GM23338 (cell line): Measurements from ENCODE around the gene FCHSD2. TPM values are rescaled to one million over a fixed set of nuclear protein-coding genes. Genes with fewer than 3 reads are reported as not detected.

ENCODE experiments used
- ATAC-seq: fragments of 200-7000 bp; cut with Tn5 transposase; 3 replicates; pipeline ENCODE4 v1.9.1; 2020
- DNase-seq: peaks from one replicate; pipeline ENCODE4 v3.0.0-alpha.2; 2015; ENCODE audit warnings: low spot score
- H2AFZ ChIP-seq: fragments of 200-600 bp; sonication (generic); 2 replicates; pipeline ENCODE4 v1.8.0; 2016; ENCODE audit warnings: antibody characterized with exemption, mild to moderate bottlenecking, moderate library complexity
- H3F3A ChIP-seq: fragments of 200-600 bp; sonication (generic); replicated peaks from 2 replicates; pipeline ENCODE4 v1.8.0; 2017; ENCODE audit warnings: antibody characterized with exemption, mixed run types, low read depth
- H3K27ac ChIP-seq: fragments of 200-600 bp; sonication (generic); 2 replicates; pipeline ENCODE4 v1.6.1; 2016; ENCODE audit warnings: low read depth
- H3K27me3 ChIP-seq: fragments of 200-600 bp; sonication (generic); 2 replicates; pipeline ENCODE4 v1.8.0; 2016; ENCODE audit warnings: mild to moderate bottlenecking, mixed run types, moderate library complexity; ENCODE audit not compliant: insufficient read depth
- H3K36me3 ChIP-seq: fragments of 200-600 bp; sonication (generic); 2 replicates; pipeline ENCODE4 v1.8.0; 2016; ENCODE audit warnings: mild to moderate bottlenecking; ENCODE audit not compliant: insufficient read depth
- H3K4me1 ChIP-seq: fragments of 200-600 bp; sonication (generic); 2 replicates; pipeline ENCODE4 v1.8.0; 2016; ENCODE audit warnings: mild to moderate bottlenecking, moderate library complexity; ENCODE audit not compliant: insufficient read depth
- H3K4me2 ChIP-seq: fragments of 200-600 bp; sonication (generic); 2 replicates; pipeline ENCODE4 v1.7.1; 2017; ENCODE audit warnings: mixed run types
- H3K4me3 ChIP-seq: fragments of 200-600 bp; sonication (generic); 2 replicates; pipeline ENCODE4 v1.6.1; 2016; ENCODE audit warnings: mixed run types
- H3K79me2 ChIP-seq: fragments of 200-600 bp; sonication (generic); replicated peaks from 2 replicates; pipeline ENCODE4 v1.8.0; 2017; ENCODE audit warnings: mild to moderate bottlenecking; ENCODE audit not compliant: insufficient read depth
- H3K9me2 ChIP-seq: fragments of 200-600 bp; sonication (generic); 2 replicates; pipeline ENCODE4 v1.8.0; 2017; ENCODE audit not compliant: insufficient read depth
- H4K20me1 ChIP-seq: fragments of 200-600 bp; sonication (generic); replicated peaks from 2 replicates; pipeline ENCODE4 v1.8.0; 2017; ENCODE audit warnings: mild to moderate bottlenecking; ENCODE audit not compliant: insufficient read depth
- H3K27ac Mint-ChIP-seq: 2 replicates; pipeline ENCODE4 v1.8.0; 2020; ENCODE audit warnings: inconsistent platforms, mild to moderate bottlenecking, moderate library complexity, mixed read lengths
- H3K27me3 Mint-ChIP-seq: 3 replicates; pipeline ENCODE4 v1.8.0; 2022; ENCODE audit warnings: low read depth, mild to moderate bottlenecking, moderate library complexity, mixed read lengths, inconsistent platforms; ENCODE audit not compliant: insufficient read depth, poor library complexity
- H3K36me3 Mint-ChIP-seq: 3 replicates; pipeline ENCODE4 v1.8.0; 2021; ENCODE audit warnings: low read depth, mild to moderate bottlenecking, inconsistent platforms, moderate library complexity, mixed read lengths
- H3K4me1 Mint-ChIP-seq: 3 replicates; pipeline ENCODE4 v1.8.0; 2020; ENCODE audit warnings: mild to moderate bottlenecking, inconsistent platforms, mixed read lengths
- H3K4me3 Mint-ChIP-seq: 3 replicates; pipeline ENCODE4 v1.8.0; 2021; ENCODE audit warnings: moderate library complexity, mild to moderate bottlenecking, inconsistent platforms, mixed read lengths
- H3K9me3 Mint-ChIP-seq: 3 replicates; pipeline ENCODE4 v1.8.0; 2020; ENCODE audit warnings: moderate library complexity, mild to moderate bottlenecking, inconsistent platforms, mixed read lengths
- CREB1 ChIP-seq: fragments of 250-450 bp; sonication (Bioruptor Pico); IDR thresholded peaks from 2 replicates; pipeline ENCODE4 v1.5.0; 2020; ENCODE audit warnings: low read depth, mild to moderate bottlenecking, moderate library complexity
- CTCF ChIP-seq, 2 experiments: fragments of 200-600 bp in 1 of 2; sonication (generic) in 1 of 2; conservative IDR thresholded peaks; 2 replicates each; pipeline versions ENCODE4 v1.5.1 to v1.6.1; 2016 to 2017; ENCODE audit warnings: antibody characterized with exemption in 2 of 2, low read depth in 2 of 2, mild to moderate bottlenecking in 2 of 2, moderate library complexity in 1 of 2
- ETS1 ChIP-seq: IDR thresholded peaks from 2 replicates; pipeline ENCODE4 v1.6.1; 2016; ENCODE audit warnings: antibody characterized with exemption
- EZH2phosphoT487 ChIP-seq: fragments of 200-600 bp; sonication (generic); IDR thresholded peaks from one replicate; pipeline ENCODE4 v1.8.1; 2018; ENCODE audit warnings: antibody characterized with exemption; ENCODE audit not compliant: unreplicated experiment
- JUNB ChIP-seq: IDR thresholded peaks from one replicate; pipeline ENCODE4 v1.6.1; 2016; ENCODE audit warnings: antibody characterized with exemption; ENCODE audit not compliant: unreplicated experiment
- NANOG ChIP-seq: IDR thresholded peaks from 2 replicates; pipeline ENCODE4 v1.6.1; 2016; ENCODE audit warnings: antibody characterized with exemption, borderline replicate concordance
- POLR2AphosphoS5 ChIP-seq: IDR thresholded peaks from 2 replicates; pipeline ENCODE4 v1.6.1; 2016; ENCODE audit warnings: antibody characterized with exemption, low read depth
- REST ChIP-seq: IDR thresholded peaks from one replicate; pipeline ENCODE4 v1.6.1; 2018; ENCODE audit warnings: antibody characterized with exemption; ENCODE audit not compliant: unreplicated experiment
- STAT1 ChIP-seq: IDR thresholded peaks from one replicate; pipeline ENCODE4 v1.6.1; 2016; ENCODE audit warnings: antibody characterized with exemption; ENCODE audit not compliant: unreplicated experiment
- ZNF462 ChIP-seq: fragments of 250-450 bp; sonication (Bioruptor Pico); IDR thresholded peaks from 2 replicates; pipeline ENCODE4 v1.5.0; 2020; ENCODE audit warnings: mild to moderate bottlenecking, moderate library complexity
- polyA plus RNA-seq: library from polyadenylated mRNA; unstranded; fragments of >200 nt; fragmentation: Nextera tagmentation; extraction: Ambion mirVana; gene quantifications from 2 replicates; pipeline ENCODE4 v1.2.1, GENCODE V29; 2016
- total RNA-seq: library from RNA; depleted of rRNA; stranded (reverse); fragments of >200 nt; shearing (Covaris generic); gene quantifications from 2 replicates; pipeline ENCODE4 v1.2.3, GENCODE V29; 2014

The FCHSD2 gene
- total and polyA plus RNA-seq, 2 experiments from 2014 or later, result 3.6 to 5.2 TPM

- H4K20me1 ChIP-seq, result no peaks in the 10 kb centered on the region
- DNase-seq (peak; percentile 60), ATAC-seq (peak; percentile 88)
- H3F3A ChIP-seq, result no peaks in the 10 kb centered on the region
- no peaks in the 10 kb centered on the region for H3K9me2 ChIP-seq
- no peaks in the 10 kb centered on the region for H3K36me3 ChIP-seq
- no peak for TF ChIP-seq JUNB
- no peak for TF ChIP-seq POLR2AphosphoS5
- no peak for TF ChIP-seq STAT1
- no peak for TF ChIP-seq ETS1
- no peak overlapping the region for H3K27ac ChIP-seq
- 0 out of 2 replicates have a peak overlapping the region, but pooled peaks have one; percentile 13 for H3K4me2 ChIP-seq
- H3K4me3 ChIP-seq, result no peak overlapping the region
- H2AFZ ChIP-seq, result no peak overlapping the region
- Mint-ChIP-seq H3K27ac (no peak overlapping the region), H3K36me3 (no peaks in the 10 kb centered on the region), H3K4me1 (peaks cover 10% of the 10 kb centered on the region), H3K4me3 (no peak overlapping the region), H3K9me3 (no peaks in the 10 kb centered on the region), H3K27me3 (no peaks in the 10 kb centered on the region)
- no peaks in the 10 kb centered on the region for H3K79me2 ChIP-seq
- peaks cover 11% of the 10 kb centered on the region; the same call in 1 of the 2 replicates for H3K4me1 ChIP-seq
- H3K27me3 ChIP-seq, result no peaks in the 10 kb centered on the region
These were observed 212.1 kb downstream of the FCHSD2 start for GRCh38 chr11:72930008-72930407.

- Mint-ChIP-seq H3K36me3 (no peaks in the 10 kb centered on the region), H3K27me3 (no peaks in the 10 kb centered on the region), H3K4me1 (peaks cover 10% of the 10 kb centered on the region), H3K4me3 (no peak overlapping the region), H3K27ac (no peak overlapping the region), H3K9me3 (no peaks in the 10 kb centered on the region)
- ATAC-seq (no peak), DNase-seq (no peak)
- Histone ChIP-seq H3K4me3 (no peak overlapping the region), H3K27ac (no peak overlapping the region), H3K9me2 (no peaks in the 10 kb centered on the region), H3K36me3 (no peaks in the 10 kb centered on the region), H3K4me1 (peaks cover 11% of the 10 kb centered on the region; the same call in 1 of the 2 replicates), H2AFZ (no peak overlapping the region), H3F3A (no peaks in the 10 kb centered on the region), H3K79me2 (no peaks in the 10 kb centered on the region), H3K27me3 (no peaks in the 10 kb centered on the region), H4K20me1 (no peaks in the 10 kb centered on the region), H3K4me2 (no peak overlapping the region)
- TF ChIP-seq CTCF (conservative IDR thresholded peaks at IDR 0.05; ENCODE audit: low read depth in 2 of 2) (no peak), JUNB (no peak), EZH2phosphoT487 (no peak), NANOG (no peak), CREB1 (CRISPR knock-in tag) (no peak), REST (no peak), ZNF462 (no peak)
These were observed 212.9 kb downstream of the FCHSD2 start for GRCh38 chr11:72929256-72929655.
